ENCODE results near the gene GRIP2.

- no peak for TF ChIP-seq ZNF274 (IDR thresholded peaks at IDR 0.05; ENCODE audit: low read depth, low read length)
- no peak for TF ChIP-seq YY1 (IDR thresholded peaks at IDR 0.05; ENCODE audit: insufficient read depth, insufficient read length)
- TF ChIP-seq SUZ12 (IDR thresholded peaks at IDR 0.05; ENCODE audit: extremely low read depth, insufficient read depth, insufficient read length), result no peak
Measured at GRCh38 chr3:14523792-14524191, 16.4 kb downstream of the GRIP2 start.
